Measurements from ENCODE around the gene CCDC40. TPM values are rescaled to one million over a fixed set of nuclear protein-coding genes. Genes with fewer than 3 reads are reported as not detected.

The CCDC40 gene
- total RNA-seq, 1 donor from 2014 or later = 4.4 TPM

DNA sequence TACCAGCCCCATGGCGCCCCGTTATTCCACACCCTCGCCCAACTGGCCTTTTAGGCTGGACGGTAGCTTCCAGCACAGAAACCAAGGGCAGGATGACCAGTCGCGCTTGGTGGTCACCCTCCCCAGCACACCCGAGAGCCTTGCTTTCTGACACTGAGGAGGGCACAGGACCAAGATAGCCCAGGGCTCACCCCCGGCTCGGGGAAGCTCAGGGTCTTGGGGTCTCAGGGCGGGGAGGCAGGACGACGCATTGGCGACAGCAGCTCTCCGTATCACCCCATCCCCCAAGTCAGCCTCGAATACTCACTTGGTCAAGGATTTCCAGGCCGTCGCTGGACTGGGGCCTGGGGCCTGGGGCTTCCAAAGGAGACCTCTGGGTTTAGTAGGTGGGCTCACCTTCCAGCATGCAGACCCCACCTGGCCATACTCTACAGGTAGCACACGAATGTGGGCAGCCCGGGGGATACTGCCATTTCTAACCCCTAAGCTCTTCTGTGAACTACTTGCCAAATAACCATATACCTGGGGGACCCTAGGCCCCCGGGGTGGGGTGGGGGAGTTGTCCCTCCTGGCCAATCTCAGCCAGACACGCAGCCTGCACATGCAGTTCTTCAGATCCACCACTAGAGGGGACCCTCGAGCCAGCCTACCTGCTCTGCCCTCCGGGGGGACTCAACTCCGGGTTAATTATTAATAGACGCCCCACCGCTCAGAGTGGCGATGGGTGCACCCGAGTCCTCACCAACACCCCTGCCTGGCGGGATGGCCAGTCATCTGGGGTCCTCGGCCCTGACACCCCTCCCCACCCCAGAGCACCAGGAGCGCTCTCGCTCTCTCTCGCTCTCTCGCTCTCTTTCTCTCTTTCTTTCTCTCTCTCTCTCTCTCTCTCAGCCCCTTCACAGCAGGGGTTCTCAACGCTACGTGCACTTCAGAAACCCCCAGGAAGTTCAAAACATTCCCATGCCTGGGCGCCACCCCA lies 30.8 kb upstream of the CCDC40 start:
- TF ChIP-seq, protein P1, sequence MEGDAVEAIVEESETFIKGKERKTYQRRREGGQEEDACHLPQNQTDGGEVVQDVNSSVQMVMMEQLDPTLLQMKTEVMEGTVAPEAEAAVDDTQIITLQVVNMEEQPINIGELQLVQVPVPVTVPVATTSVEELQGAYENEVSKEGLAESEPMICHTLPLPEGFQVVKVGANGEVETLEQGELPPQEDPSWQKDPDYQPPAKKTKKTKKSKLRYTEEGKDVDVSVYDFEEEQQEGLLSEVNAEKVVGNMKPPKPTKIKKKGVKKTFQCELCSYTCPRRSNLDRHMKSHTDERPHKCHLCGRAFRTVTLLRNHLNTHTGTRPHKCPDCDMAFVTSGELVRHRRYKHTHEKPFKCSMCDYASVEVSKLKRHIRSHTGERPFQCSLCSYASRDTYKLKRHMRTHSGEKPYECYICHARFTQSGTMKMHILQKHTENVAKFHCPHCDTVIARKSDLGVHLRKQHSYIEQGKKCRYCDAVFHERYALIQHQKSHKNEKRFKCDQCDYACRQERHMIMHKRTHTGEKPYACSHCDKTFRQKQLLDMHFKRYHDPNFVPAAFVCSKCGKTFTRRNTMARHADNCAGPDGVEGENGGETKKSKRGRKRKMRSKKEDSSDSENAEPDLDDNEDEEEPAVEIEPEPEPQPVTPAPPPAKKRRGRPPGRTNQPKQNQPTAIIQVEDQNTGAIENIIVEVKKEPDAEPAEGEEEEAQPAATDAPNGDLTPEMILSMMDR (IDR thresholded peaks at IDR 0.05; ENCODE audit: insufficient read depth, low read length, poor library complexity, severe bottlenecking) = peak; percentile 98
- Histone ChIP-seq H3K36me3 (ENCODE audit: control insufficient read depth, insufficient read depth, low read length) (no peaks in the 10 kb centered on the region), H3K4me3 (ENCODE audit: low read depth, low read length) (peak overlapping the region; percentile 13), H3K27me3 (ENCODE audit: control insufficient read depth, insufficient read depth, low read length) (no peaks in the 10 kb centered on the region)
- no peak for DNase-seq (ENCODE audit: low read depth)

DNA sequence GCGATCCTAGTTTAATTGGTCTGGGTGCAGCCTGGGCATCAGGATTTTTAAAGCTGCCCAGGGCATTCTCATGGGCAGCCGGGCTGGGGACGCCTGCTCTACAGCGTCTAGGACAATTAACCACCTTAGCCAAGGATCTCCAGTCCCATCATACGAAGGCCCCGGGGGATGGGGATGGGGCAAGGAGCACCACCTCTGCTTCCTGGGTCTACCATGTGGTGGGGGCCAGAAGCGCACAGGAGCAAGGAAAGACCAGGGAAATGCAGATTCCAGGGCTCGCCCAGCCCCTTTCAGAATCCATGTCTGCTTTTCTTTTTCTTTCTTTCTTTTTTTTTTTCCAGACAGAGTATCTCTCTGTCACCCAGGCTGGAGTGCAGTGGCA lies 30.1 kb upstream of the CCDC40 start:
- no peak for DNase-seq (ENCODE audit: low read depth)
- TF ChIP-seq, protein P1 (IDR thresholded peaks at IDR 0.05; ENCODE audit: insufficient read depth, low read length, poor library complexity, severe bottlenecking) = no peak
- Histone ChIP-seq H3K36me3 (ENCODE audit: control insufficient read depth, insufficient read depth, low read length) (no peaks in the 10 kb centered on the region), H3K27me3 (ENCODE audit: control insufficient read depth, insufficient read depth, low read length) (no peaks in the 10 kb centered on the region), H3K4me3 (ENCODE audit: low read depth, low read length) (no peak overlapping the region)

DNA sequence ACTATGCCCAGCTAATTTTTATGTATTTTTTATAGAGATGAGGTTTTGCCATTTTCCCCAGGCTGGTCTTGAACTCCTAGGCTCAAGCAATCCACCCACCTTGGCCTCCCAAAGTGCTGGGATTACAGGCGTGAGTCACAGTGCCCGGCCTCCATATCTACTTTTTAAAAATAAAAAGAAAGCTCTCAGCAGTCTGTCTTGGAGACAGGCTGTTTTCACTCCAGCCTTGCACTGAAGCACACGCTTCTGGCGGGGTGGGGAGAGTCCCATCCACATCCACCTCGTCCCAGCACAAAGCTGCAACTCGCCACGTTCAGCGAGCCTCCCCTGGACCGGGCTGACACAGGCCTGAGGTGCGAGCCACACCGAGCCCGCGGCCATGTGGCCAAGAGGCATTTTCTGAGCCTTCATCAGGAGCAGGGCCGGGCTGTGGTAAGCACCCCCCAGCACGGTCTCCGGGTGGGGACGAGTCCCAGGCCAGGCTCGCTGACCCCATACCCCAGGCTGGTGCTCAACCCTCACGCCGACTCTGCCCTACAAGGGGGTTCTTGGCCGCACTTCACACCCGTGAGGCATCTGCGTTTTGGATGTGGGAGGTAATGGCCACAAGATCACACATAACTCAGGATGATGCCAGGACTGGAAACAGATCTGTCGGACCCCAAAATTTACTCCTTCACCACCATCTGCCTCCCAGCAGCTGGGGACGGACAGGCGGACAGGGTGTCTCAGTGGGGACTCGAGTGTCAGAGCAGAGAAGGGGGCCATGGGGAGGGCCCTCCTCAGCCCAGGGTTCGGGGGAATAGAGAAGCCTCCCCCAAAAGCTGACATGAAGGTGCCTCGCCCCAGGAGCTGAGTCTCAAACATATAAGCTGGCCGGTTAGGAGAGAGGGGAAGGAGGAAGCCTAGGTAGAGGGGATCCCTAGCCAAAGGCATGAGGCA lies 29.4 kb upstream of the CCDC40 start:
- no peak for DNase-seq (ENCODE audit: low read depth)
- no peaks in the 10 kb centered on the region for H3K27me3 ChIP-seq (ENCODE audit: control insufficient read depth, insufficient read depth, low read length)
- H3K36me3 ChIP-seq (ENCODE audit: control insufficient read depth, insufficient read depth, low read length) = no peaks in the 10 kb centered on the region
- TF ChIP-seq, protein P1 (IDR thresholded peaks at IDR 0.05; ENCODE audit: insufficient read depth, low read length, poor library complexity, severe bottlenecking) = no peak
- H3K4me3 ChIP-seq (ENCODE audit: low read depth, low read length) = no peak overlapping the region

DNA sequence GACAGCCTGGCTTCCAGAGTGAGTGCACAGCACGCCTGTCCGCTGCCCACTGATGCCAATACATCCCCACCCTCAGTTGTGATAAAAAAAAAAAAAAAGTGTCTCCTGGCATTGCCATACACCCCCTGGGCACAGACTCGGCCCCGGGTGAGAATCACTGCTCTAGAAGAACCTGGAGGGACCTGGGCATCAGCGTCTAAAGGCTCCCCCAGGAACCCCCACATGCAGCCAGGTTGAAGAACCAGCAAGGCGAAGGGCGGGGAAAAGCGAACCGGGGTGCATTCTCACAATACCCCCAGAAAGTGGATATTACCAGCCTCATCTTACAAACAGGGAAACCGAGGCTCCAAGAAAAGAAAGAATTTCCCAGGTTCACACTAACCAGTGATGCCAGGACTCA lies 28.5 kb upstream of the CCDC40 start:
- DNase-seq (ENCODE audit: low read depth) = no peak
- H3K36me3 ChIP-seq (ENCODE audit: control insufficient read depth, insufficient read depth, low read length) = peaks cover under 1% of the 10 kb centered on the region
- H3K27me3 ChIP-seq (ENCODE audit: control insufficient read depth, insufficient read depth, low read length) = no peaks in the 10 kb centered on the region
- TF ChIP-seq, protein P1 (IDR thresholded peaks at IDR 0.05; ENCODE audit: insufficient read depth, low read length, poor library complexity, severe bottlenecking) = no peak
- no peak overlapping the region for H3K4me3 ChIP-seq (ENCODE audit: low read depth, low read length)

- DNase-seq (ENCODE audit: low read depth) = no peak
- H3K4me3 ChIP-seq (ENCODE audit: low read depth, low read length) = no peak overlapping the region
- no peaks in the 10 kb centered on the region for H3K27me3 ChIP-seq (ENCODE audit: control insufficient read depth, insufficient read depth, low read length)
- H3K36me3 ChIP-seq (ENCODE audit: control insufficient read depth, insufficient read depth, low read length) = peaks cover 1% of the 10 kb centered on the region
- TF ChIP-seq, protein P1 (IDR thresholded peaks at IDR 0.05; ENCODE audit: insufficient read depth, low read length, poor library complexity, severe bottlenecking) = peak; percentile 95
Observed at GRCh38 chr17:80008383-80008840, 28.0 kb upstream of the CCDC40 start.
